AG09319 (cell line): Measurements from ENCODE around the gene MTHFD1L.
A peak's percentile ranks its signal among the peaks of the same experiment; 100 is the strongest.

Source experiments
- DNase-seq: peaks from one replicate; pipeline ENCODE4 v3.0.0-alpha.2; 2010; ENCODE audit warnings: low read depth; ENCODE audit errors: extremely low read depth
- CTCF ChIP-seq: IDR thresholded peaks from 2 replicates; pipeline ENCODE4 v1.5.1; 2011; ENCODE audit warnings: low read depth, mild to moderate bottlenecking, inconsistent platforms, low read length, moderate library complexity

The MTHFD1L gene

GRCh38 chr6:150937132-150937906 is 71.8 kb downstream of the MTHFD1L start:
- TF ChIP-seq CTCF: no peak

GRCh38 chr6:150939399-150939798 is 73.9 kb downstream of the MTHFD1L start:
- DNase-seq: no peak
- TF ChIP-seq CTCF: no peak

More at GRCh38 chr6:150937132-150937906, 71.8 kb downstream of the MTHFD1L start:
- peak; percentile 34 for DNase-seq

- peak; percentile 36 for DNase-seq
- TF ChIP-seq CTCF: no peak
Observed at GRCh38 chr6:150940941-150941340, 75.4 kb downstream of the MTHFD1L start.

- DNase-seq: no peak
Observed at GRCh38 chr6:150949526-150949925, 84.0 kb downstream of the MTHFD1L start.

GRCh38 chr6:150953851-150954250 is 88.3 kb downstream of the MTHFD1L start:
- no peak for TF ChIP-seq CTCF
- no peak for DNase-seq

More at GRCh38 chr6:150949526-150949925, 84.0 kb downstream of the MTHFD1L start:
- TF ChIP-seq CTCF: no peak

- TF ChIP-seq CTCF: no peak
- no peak for DNase-seq
Observed at GRCh38 chr6:150959166-150959565, 93.7 kb downstream of the MTHFD1L start.

GRCh38 chr6:150962436-150962835 is 96.9 kb downstream of the MTHFD1L start:
- TF ChIP-seq CTCF: no peak
- no peak for DNase-seq
